Calu3 (cell line): ENCODE measurements around the gene FREM1. TPM values are rescaled to one million over a fixed set of nuclear protein-coding genes. Genes with fewer than 3 reads are reported as not detected.

Experiments used
- BruUV-seq: library from RNA; stranded (reverse); fragments of 400-500 nt; replicated peaks from 2 replicates; lab custom pipeline; 2021; lab: Mats Ljungman, UMichigan
- CTCF ChIA-PET: fragments of 300-600 bp; sonication (Branson Sonifier 250); formaldehyde crosslinking; loops from one replicate; lab custom pipeline; 2022; ENCODE audit warnings: antibody characterized with exemption; lab: Charles Lee
- DNase-seq: peaks from one replicate; pipeline ENCODE4 v3.0.0; 2022
- H3K27ac Mint-ChIP-seq: one replicate; pipeline ENCODE4 v1.8.0; 2022; ENCODE audit warnings: mixed read lengths; ENCODE audit not compliant: unreplicated experiment
- H3K27me3 Mint-ChIP-seq: one replicate; pipeline ENCODE4 v1.8.0; 2022; ENCODE audit warnings: mixed read lengths; ENCODE audit not compliant: unreplicated experiment
- H3K36me3 Mint-ChIP-seq: one replicate; pipeline ENCODE4 v1.8.0; 2022; ENCODE audit warnings: mild to moderate bottlenecking, moderate library complexity, mixed read lengths; ENCODE audit not compliant: insufficient read depth, unreplicated experiment
- H3K4me1 Mint-ChIP-seq: one replicate; pipeline ENCODE4 v1.8.0; 2022; ENCODE audit warnings: mild to moderate bottlenecking, low read depth, mixed read lengths; ENCODE audit not compliant: unreplicated experiment
- H3K4me3 Mint-ChIP-seq: one replicate; pipeline ENCODE4 v1.8.0; 2022; ENCODE audit warnings: mild to moderate bottlenecking, low read depth, moderate library complexity, mixed read lengths; ENCODE audit not compliant: unreplicated experiment
- H3K9me3 Mint-ChIP-seq: one replicate; pipeline ENCODE4 v1.8.0; 2022; ENCODE audit warnings: low read depth, mixed read lengths; ENCODE audit not compliant: unreplicated experiment
- intact Hi-C: fragments of 100-400 bp; cut with micrococcal nuclease; formaldehyde crosslinking; loops from one replicate; pipeline ENCODE4 v1.10.0; 2022; ENCODE audit not compliant: unreplicated experiment
- total RNA-seq: library from RNA; stranded (reverse); gene quantifications from 2 replicates; pipeline ENCODE4 v1.2.3, GENCODE V29; 2022
- TF ChIP-seq, protein P1 (sequence below): fragments of 200-600 bp; IDR thresholded peaks from one replicate; pipeline ENCODE4 v1.8.0; 2022; ENCODE audit warnings: antibody characterized with exemption; ENCODE audit not compliant: unreplicated experiment

The FREM1 gene
- total RNA-seq, 1 experiment from 2014 or later = not detected

DNA sequence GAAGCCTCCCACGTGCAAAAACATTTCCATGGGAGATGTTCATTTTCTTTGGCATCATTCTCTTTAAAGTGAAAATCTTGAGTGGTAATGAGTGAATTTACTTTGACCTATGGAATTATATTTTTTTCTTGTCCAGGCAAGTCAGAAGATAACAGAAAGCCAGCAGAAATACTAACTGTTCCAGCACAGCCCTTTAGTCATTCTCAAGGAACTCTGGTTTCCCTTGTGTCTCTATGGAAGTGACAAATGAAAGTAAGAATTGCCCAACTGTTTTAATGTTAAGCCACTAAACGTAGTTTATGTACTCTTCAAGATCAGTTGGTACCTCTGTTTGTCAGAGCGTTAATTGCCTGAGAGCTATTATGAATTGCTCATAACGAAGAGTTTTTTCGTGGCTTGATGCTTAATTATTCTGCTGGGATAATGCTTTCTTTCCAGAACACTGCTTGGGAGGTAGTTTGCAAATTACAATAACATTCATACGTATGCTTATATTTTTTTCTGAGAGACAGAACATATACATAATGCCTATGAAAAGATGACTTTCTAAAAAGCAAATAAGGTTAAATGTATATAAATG lies 103.2 kb downstream of the FREM1 start:
- CTCF ChIA-PET = no interaction called here
- H3K4me3 Mint-ChIP-seq = no peak overlapping the region
- intact Hi-C loops = no loop called here
- DNase-seq = no peak
- peaks cover 15% of the 10 kb centered on the region for H3K27me3 Mint-ChIP-seq
- no peaks in the 10 kb centered on the region for H3K9me3 Mint-ChIP-seq
- BruUV-seq = no TSS peak
- H3K36me3 Mint-ChIP-seq = no peaks in the 10 kb centered on the region
- TF ChIP-seq, protein P1, sequence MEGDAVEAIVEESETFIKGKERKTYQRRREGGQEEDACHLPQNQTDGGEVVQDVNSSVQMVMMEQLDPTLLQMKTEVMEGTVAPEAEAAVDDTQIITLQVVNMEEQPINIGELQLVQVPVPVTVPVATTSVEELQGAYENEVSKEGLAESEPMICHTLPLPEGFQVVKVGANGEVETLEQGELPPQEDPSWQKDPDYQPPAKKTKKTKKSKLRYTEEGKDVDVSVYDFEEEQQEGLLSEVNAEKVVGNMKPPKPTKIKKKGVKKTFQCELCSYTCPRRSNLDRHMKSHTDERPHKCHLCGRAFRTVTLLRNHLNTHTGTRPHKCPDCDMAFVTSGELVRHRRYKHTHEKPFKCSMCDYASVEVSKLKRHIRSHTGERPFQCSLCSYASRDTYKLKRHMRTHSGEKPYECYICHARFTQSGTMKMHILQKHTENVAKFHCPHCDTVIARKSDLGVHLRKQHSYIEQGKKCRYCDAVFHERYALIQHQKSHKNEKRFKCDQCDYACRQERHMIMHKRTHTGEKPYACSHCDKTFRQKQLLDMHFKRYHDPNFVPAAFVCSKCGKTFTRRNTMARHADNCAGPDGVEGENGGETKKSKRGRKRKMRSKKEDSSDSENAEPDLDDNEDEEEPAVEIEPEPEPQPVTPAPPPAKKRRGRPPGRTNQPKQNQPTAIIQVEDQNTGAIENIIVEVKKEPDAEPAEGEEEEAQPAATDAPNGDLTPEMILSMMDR = no peak
- no peaks in the 10 kb centered on the region for H3K4me1 Mint-ChIP-seq
- no peak overlapping the region for H3K27ac Mint-ChIP-seq

DNA sequence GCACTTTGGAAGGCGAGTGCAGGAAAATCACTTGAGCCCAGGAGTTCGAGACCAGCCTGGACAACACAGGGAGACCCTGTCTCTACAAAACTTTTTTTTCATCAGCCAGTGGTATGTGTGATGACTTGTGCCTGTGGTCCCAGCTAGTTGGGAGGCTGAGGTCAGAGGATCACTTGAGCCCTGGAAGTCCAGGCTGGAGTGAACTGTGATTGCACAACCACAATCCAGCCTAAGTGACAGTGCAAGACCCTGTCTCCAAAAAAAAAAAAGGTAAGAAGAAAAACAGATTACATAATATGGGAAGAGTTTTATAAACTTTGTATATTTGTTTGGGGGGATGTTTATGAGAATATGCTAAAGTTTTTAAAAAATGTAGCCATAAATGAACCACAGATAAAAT lies 111.2 kb downstream of the FREM1 start:
- no peak for DNase-seq
- no peaks in the 10 kb centered on the region for H3K9me3 Mint-ChIP-seq
- intact Hi-C loops = no loop called here
- no TSS peak for BruUV-seq
- H3K4me3 Mint-ChIP-seq = no peak overlapping the region
- H3K4me1 Mint-ChIP-seq = no peaks in the 10 kb centered on the region
- no peak overlapping the region for H3K27ac Mint-ChIP-seq
- TF ChIP-seq, protein P1 = no peak
- peaks cover 29% of the 10 kb centered on the region for H3K27me3 Mint-ChIP-seq
- CTCF ChIA-PET = no interaction called here
- no peaks in the 10 kb centered on the region for H3K36me3 Mint-ChIP-seq

GRCh38 chr9:14797435-14797834 lies 112.8 kb downstream of the FREM1 start:
- H3K27me3 Mint-ChIP-seq = peaks cover 23% of the 10 kb centered on the region
- intact Hi-C loops = no loop called here
- H3K27ac Mint-ChIP-seq = no peak overlapping the region
- no TSS peak for BruUV-seq
- DNase-seq = no peak
- CTCF ChIA-PET = no interaction called here
- no peaks in the 10 kb centered on the region for H3K36me3 Mint-ChIP-seq
- no peaks in the 10 kb centered on the region for H3K4me1 Mint-ChIP-seq
- H3K4me3 Mint-ChIP-seq = no peak overlapping the region
- no peaks in the 10 kb centered on the region for H3K9me3 Mint-ChIP-seq
- TF ChIP-seq, protein P1 = no peak

DNA sequence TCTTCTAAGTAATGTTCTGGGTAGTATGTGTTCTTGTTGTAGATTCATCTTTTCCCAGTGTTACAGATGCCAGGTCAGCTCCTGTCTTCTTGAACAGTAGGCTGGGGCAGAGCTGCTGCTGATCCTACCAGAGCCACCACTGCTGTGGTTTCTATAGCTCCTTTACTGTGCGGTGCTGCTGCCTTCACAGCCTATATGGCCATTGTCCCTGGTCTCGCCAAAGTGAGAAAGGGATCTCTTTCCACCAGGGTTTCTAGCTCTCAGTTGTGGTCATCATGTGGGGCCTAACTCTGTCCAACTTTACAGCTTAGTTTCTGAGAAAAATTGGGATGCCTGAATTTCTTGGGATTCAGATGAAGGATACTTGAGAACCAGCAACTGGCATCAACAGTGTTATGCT lies 116.8 kb downstream of the FREM1 start:
- H3K9me3 Mint-ChIP-seq = no peaks in the 10 kb centered on the region
- no peak for DNase-seq
- H3K4me3 Mint-ChIP-seq = no peak overlapping the region
- peaks cover 35% of the 10 kb centered on the region for H3K27me3 Mint-ChIP-seq
- H3K36me3 Mint-ChIP-seq = no peaks in the 10 kb centered on the region
- CTCF ChIA-PET = no interaction called here
- H3K4me1 Mint-ChIP-seq = no peaks in the 10 kb centered on the region
- H3K27ac Mint-ChIP-seq = no peak overlapping the region
- TF ChIP-seq, protein P1 = no peak
- BruUV-seq = no TSS peak
- intact Hi-C loops = no loop called here
